Neural crest cell (in vitro differentiated cells): Measurements from ENCODE around the gene HES6. TPM values are rescaled to one million over a fixed set of nuclear protein-coding genes. Genes with fewer than 3 reads are reported as not detected.

Experiments
- DNase-seq: peaks from one replicate; pipeline ENCODE4 v3.0.0; 2021; ENCODE audit warnings: low read depth, mixed read lengths, low spot score
- H3K27ac Mint-ChIP-seq: one replicate; pipeline ENCODE4 v1.8.0; 2021; ENCODE audit warnings: mild to moderate bottlenecking, mixed read lengths; ENCODE audit not compliant: unreplicated experiment
- H3K27me3 Mint-ChIP-seq: 2 replicates; pipeline ENCODE4 v1.8.0; 2021; ENCODE audit warnings: low read depth, mild to moderate bottlenecking, mixed read lengths
- H3K36me3 Mint-ChIP-seq: 2 replicates; pipeline ENCODE4 v1.8.0; 2021; ENCODE audit warnings: low read depth, mild to moderate bottlenecking, mixed read lengths
- H3K4me1 Mint-ChIP-seq: 2 replicates; pipeline ENCODE4 v1.8.0; 2021; ENCODE audit warnings: mixed read lengths
- H3K4me3 Mint-ChIP-seq: one replicate; pipeline ENCODE4 v1.8.0; 2021; ENCODE audit warnings: mild to moderate bottlenecking, mixed read lengths
- H3K9me3 Mint-ChIP-seq: 2 replicates; pipeline ENCODE4 v1.8.0; 2021; ENCODE audit warnings: mixed read lengths
- total RNA-seq: library from RNA; stranded (reverse); gene quantifications from 2 replicates; pipeline ENCODE4 v1.2.1, GENCODE V29; 2021
- TF ChIP-seq, protein P1 (sequence below): fragments of 200-600 bp; sonication (generic); conservative IDR thresholded peaks from 2 replicates; pipeline ENCODE4 v1.5.0; 2021; ENCODE audit warnings: antibody characterized with exemption, mild to moderate bottlenecking

Gene HES6
- total RNA-seq, 1 donor from 2014 or later: 152 TPM

DNA sequence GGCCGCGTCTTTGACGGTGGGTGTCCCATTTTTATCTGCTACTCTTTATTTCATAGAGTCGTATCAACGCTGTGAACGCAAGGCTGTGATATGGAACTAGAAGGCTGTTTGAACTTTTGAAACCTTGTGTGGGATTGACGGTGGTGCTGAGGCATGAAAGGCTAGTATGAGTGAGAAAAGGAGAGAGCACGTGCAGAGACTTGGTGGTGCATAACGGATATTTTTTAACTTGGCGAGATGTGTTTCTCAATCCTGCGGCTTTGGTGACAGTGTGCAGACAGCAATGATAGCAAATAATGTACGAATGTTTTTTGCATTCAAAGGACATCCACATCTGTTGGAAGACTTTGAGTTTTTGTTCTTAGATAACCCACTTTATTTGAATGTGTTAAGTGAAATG, 6.2 kb downstream of the HES6 start:
- peak overlapping the region; percentile 45 for H3K4me3 Mint-ChIP-seq
- no peak for DNase-seq
- TF ChIP-seq, protein P1, sequence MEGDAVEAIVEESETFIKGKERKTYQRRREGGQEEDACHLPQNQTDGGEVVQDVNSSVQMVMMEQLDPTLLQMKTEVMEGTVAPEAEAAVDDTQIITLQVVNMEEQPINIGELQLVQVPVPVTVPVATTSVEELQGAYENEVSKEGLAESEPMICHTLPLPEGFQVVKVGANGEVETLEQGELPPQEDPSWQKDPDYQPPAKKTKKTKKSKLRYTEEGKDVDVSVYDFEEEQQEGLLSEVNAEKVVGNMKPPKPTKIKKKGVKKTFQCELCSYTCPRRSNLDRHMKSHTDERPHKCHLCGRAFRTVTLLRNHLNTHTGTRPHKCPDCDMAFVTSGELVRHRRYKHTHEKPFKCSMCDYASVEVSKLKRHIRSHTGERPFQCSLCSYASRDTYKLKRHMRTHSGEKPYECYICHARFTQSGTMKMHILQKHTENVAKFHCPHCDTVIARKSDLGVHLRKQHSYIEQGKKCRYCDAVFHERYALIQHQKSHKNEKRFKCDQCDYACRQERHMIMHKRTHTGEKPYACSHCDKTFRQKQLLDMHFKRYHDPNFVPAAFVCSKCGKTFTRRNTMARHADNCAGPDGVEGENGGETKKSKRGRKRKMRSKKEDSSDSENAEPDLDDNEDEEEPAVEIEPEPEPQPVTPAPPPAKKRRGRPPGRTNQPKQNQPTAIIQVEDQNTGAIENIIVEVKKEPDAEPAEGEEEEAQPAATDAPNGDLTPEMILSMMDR: no peak
- H3K4me1 Mint-ChIP-seq: peaks cover 40% of the 10 kb centered on the region
- peaks cover 8% of the 10 kb centered on the region for H3K36me3 Mint-ChIP-seq
- H3K9me3 Mint-ChIP-seq: peaks cover 9% of the 10 kb centered on the region
- peaks cover 9% of the 10 kb centered on the region for H3K27me3 Mint-ChIP-seq
- H3K27ac Mint-ChIP-seq: no peak overlapping the region

DNA sequence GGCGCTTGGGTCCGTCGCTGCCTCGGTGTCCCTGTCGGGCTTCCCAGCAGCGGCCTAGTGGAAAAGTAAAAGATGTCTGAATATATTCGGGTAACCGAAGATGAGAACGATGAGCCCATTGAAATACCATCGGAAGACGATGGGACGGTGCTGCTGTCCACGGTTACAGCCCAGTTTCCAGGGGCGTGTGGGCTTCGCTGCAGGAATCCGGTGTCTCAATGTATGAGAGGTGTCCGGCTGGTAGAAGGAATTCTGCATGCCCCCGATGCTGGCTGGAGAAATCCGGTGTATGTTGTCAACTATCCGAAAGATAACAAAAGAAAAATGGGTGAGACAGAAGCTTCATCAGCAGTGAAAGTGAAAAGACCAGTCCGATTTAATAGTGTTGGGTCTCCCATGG, 8.0 kb downstream of the HES6 start:
- Mint-ChIP-seq H3K36me3 (peaks cover 8% of the 10 kb centered on the region), H3K4me1 (peaks cover 40% of the 10 kb centered on the region), H3K4me3 (peak overlapping the region; percentile 82), H3K9me3 (peaks cover 9% of the 10 kb centered on the region), H3K27ac (no peak overlapping the region), H3K27me3 (peaks cover 9% of the 10 kb centered on the region)
- TF ChIP-seq, protein P1: no peak
- DNase-seq: no peak

DNA sequence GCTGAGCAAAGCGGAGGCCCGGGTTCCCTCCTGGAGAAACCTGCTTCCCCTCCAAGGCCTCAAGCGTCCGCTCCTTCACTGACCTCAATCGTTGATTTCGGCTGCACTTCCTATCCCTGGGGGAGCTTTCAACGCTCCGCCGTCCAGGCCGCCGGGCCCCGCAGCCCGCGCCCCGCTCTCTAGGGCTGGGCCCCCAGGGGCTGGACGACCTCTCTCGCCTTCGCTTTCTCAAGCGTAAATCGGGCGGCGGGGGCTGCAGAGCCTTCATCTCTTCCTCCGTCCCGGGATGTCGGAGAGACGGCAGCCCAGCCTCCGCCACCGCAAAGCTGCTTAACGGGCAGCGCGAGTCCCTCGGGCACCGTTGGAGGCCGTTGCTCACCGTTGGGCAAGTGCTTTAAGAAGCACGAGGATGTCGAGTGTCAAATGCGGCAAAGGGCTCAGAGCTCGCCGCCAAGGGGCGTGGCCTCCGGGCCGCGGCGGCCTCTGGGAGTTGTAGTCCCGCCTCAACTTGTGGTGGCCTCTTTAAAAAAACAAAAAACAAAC, 8.5 kb downstream of the HES6 start:
- Mint-ChIP-seq H3K27me3 (peaks cover 9% of the 10 kb centered on the region), H3K36me3 (peaks cover 8% of the 10 kb centered on the region)

DNA sequence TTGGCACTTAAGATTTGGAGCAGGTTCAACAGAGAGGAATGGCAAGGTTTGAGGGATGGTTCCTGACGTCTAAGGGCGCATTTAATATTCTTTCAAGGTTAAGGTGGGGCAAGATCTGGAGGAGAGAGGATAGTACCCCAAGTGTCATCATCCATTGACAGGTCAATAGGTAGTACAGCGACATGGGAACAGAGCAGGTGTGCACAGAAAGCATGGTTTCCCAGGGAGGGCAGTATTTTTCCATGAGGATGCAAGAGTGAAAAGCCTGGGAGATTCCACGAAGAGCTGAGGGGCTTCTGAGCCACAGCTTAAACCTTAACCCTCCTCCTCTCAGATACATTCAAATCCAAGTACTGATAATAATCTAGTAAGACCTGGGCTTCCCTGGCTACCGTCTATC, 9.1 kb downstream of the HES6 start:
- Mint-ChIP-seq H3K27ac (no peak overlapping the region), H3K4me1 (peaks cover 36% of the 10 kb centered on the region), H3K27me3 (peaks cover 9% of the 10 kb centered on the region), H3K9me3 (peaks cover 6% of the 10 kb centered on the region), H3K4me3 (peak overlapping the region; percentile 51), H3K36me3 (peaks cover 5% of the 10 kb centered on the region)
- TF ChIP-seq, protein P1: no peak
- DNase-seq: no peak

More for the DNA sequence above, 8.5 kb downstream of the HES6 start:
- Mint-ChIP-seq H3K4me3 (peak overlapping the region; percentile 82), H3K4me1 (peaks cover 40% of the 10 kb centered on the region), H3K9me3 (peaks cover 9% of the 10 kb centered on the region), H3K27ac (no peak overlapping the region)
- DNase-seq: peak; percentile 57
- TF ChIP-seq, protein P1: no peak

DNA sequence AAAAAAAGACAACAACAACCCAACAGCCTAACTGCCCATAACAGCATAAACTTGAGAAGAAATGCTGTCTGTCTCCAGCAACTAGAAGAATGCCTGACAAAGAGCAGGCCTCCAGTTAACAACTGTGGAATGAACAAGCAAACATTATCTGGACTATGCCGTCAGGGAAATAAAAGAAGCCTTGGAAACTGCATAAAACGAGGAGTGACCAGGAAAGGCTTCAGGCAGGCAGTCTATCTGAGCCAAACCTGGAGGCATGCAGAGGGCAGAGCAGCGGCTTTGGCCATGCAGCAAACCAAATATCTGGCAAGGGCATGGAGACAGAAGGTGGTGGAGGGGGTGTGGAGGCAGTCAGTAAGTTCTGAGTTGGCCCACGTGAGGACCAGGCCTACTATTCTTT, 11.1 kb downstream of the HES6 start:
- Mint-ChIP-seq H3K36me3 (peaks cover 3% of the 10 kb centered on the region), H3K27ac (no peak overlapping the region), H3K9me3 (peaks cover 3% of the 10 kb centered on the region), H3K27me3 (peaks cover 9% of the 10 kb centered on the region), H3K4me1 (peaks cover 34% of the 10 kb centered on the region), H3K4me3 (peak overlapping the region; percentile 76)
- TF ChIP-seq, protein P1: no peak
- no peak for DNase-seq
